GM19463 (cell line): ENCODE results near the gene GPR155.
"Not testable (repeated sequence)": the region's sequence is repeated elsewhere in the genome, so short reads cannot be mapped to it uniquely, and the experiment has no call there.

Experiments
- ATAC-seq: cut with Tn5 transposase; IDR thresholded peaks from one replicate; pipeline ENCODE4 v1.9.1; 2021; ENCODE audit warnings: mild to moderate bottlenecking, moderate library complexity; ENCODE audit not compliant: unreplicated experiment

The GPR155 gene

DNA sequence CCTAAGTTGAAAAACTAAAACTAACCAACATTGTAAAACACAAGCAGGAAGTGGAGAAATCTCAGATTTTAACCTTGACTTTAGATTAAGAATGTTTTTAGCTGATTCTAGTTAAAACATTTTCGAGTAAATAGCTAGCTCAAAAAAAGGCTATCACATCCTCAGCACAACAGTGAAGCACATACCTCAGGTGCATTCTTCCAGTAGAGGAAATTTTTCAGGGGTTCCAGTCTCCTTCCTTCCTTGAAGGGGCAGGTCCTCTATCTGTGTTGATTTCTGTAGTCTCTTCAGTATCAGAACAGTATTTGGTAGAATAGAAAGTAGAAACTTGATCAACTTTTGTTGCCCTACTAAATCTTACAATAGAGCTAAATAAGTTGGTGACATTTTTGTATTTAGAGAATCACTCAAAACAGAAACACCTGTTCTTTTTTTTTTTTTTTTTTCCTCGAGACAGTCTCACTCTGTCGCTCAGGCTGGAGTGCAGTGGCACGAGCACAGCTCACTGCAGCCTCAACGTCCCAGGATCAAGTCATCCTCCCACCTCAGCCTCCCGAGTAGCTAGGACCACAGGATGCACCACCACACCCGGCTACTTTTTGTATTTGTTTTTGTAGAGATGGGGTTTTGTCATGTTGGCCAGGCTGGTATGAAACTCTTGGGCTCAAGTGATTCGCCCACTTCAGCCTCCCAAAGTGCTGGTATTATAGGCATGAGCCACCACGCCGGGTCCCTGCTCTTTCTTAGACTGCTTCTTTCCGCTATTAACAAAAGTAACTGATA, 6.9 kb upstream of the GPR155 start:
- ATAC-seq = peak; percentile 27

DNA sequence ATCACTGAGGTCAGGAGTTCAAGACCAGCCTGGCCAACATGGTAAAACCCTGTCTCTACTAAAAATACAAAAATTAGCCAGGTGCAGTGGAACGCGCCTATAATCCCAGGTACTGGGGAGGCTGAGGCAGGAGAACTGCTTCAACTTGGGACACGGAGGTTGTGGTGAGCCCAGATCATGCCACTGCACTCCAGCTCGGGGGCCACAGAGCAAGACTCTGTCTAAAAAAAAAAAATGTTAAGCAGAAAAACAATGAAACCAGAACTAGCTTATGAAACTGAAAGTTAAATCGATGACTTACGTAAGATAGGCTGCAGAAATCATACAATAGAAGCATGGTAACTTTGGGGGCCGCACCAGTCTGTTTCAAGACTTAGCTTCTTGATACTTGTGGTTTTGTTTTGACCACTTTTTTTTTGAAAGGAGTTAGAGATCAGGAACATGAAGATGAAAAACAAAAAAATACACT, 6.2 kb upstream of the GPR155 start:
- peak; percentile 95 for ATAC-seq

DNA sequence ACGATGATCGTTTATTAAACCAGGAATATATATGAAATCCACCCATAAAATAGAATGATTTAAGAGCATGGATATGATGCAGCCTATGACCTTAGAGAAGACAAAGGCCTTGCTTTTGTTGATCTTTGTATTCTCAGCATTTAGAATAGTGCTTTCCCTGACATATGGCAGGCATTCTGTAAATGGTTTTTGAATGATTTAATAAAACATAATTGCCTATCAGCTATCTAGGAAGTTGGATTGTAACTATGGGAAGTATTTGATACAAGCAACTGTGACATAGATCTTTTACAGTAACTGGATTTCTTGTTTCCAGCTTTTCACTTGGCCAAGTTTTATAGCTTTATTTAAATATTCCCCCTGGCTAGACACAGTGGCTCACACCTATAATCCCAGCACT, 5.1 kb upstream of the GPR155 start:
- ATAC-seq = no peak

DNA sequence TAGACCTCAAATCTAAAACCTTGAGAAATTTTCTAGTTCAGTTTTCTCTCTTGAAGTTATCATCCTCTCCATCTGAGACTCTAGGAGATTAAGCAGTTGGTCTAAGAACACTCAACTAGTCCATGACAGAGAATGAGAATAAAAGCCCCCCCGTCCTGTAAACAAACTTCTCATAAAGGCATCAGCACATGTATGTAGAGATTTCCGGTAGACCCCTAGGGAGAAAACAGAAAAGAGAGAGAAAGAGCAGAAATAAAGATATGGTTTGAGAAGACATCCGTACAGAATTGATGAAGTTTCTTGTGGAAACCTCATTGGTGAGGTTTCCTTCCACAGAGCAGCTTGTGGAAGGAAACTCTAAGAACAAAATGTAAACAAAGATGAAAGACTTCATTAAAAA, 3.2 kb upstream of the GPR155 start:
- ATAC-seq = no peak

DNA sequence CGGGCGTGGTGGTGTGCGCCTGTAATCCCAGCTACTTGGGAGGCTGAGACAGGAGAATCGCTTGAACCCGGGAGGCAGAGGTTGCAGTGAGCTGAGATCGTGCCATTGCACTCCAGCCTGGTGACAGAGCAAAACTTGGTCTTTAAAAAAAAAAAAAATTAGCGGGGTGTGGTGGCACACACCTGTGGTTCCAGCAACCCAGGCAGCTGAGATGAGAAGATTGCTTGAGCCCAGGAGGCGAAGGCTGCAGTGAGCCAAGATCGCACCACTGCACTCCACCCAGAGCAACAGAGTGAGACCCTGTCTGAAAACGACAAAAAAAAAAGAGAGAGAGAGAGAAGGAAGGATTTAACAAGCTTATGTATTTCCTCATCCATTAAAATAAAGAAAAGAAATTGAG, 2.7 kb upstream of the GPR155 start:
- ATAC-seq = not testable (repeated sequence)

DNA sequence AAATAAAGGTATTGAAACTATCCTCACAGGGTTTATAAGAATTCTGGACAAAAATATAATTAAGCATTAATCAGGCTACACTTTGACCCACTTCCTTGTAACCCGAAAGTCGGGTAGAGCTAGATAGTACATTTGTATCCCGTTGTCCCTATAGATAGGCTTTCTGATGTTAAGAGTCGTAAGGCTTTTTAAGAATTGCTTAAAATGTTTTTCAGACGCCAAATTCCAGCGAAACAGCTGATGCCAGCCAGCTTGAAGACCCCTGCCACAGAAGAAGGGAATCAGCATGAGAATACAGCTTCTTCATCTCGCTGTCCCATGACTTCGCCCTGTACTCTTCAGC, 962 bp upstream of the GPR155 start:
- no peak for ATAC-seq

DNA sequence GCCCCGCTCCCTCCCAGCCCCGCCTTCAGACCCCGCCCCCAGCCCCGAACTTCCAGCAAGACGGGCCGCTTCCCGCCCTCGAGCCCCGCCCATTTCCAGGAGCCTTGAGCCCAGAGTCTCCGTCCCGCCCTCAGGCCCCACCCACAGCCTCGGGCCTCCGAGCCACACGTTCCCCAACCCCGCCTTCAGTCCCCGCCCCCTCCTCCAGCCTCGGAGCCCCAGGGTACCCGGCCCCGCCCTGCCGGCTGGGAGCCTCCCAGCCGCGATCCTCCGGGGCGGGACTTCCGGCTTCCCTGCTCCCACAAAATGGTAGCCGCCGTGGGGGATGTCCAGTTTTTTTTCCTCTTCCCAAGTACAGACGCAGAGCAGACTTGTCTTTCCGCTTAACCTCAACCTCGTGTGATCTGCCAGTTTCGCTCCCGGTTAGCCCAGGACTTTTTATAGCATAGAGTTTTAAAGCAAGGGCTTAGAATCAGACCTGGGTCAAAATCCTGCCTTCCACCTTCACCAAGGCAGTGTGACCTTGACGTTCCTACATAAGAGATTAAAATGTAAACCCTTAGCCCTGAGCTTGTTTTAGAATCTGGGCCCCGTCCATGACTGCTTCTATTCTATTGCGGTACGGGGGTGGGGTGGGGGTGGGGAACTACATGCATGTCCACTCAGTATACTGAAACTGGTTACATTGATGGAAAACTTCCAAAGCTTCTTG, 435 bp upstream of the GPR155 start:
- ATAC-seq = peak; percentile 89

DNA sequence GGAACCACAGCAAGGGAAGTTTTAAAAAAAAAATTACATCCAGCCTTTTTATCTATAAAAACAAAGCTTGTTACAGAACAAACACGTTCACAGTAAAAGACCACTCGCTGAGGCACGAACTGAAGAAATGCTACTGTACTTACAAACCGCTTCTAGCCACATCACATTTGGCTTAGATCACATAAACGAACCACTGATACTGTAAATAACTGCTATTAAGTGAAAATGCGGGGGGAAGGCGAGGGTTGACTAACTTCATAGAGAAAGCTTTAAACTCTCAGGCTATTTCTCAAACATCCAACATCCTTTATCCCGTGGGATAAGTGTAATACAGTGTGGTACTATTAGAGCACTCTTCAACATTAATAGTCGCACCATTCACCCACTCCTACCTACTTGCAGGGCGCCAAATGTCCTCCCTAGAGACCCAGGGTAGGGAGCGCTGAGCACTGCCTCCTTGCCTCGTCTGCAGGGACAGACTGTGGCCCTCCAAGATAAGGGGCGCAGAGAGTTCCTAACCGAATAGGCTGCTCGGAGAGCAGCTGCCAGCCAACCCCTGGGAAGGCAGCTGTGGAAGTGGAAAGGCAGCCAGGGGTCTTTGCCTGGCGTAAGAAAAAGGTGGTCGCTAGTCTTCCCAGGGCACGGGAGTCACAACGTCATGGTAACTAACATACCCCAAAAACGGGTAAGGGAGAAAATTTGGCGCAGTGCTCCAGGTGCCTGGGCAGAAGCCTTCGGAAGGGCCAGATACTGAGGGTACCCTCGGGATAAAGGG, 854 bp downstream of the GPR155 start:
- peak; percentile 25 for ATAC-seq

DNA sequence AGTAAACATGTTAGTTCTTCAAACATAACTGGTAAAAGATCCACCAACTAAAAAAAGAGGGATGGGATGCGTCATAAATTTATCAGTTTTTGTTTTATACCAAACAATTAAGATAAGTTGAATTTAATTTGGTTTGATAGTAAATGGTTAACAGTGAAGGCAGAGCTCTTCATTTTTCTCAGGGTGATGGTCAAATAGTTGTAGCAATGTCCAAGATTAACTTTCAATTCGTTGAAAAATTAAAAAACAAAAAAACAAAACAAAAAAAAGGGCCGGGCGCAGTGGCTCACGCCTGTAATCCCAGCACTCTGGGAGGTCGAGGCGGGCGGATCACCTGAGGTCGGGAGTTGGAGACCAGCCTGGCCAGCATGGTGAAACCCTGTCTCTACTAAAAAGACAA, 1.8 kb downstream of the GPR155 start:
- not testable (repeated sequence) for ATAC-seq

DNA sequence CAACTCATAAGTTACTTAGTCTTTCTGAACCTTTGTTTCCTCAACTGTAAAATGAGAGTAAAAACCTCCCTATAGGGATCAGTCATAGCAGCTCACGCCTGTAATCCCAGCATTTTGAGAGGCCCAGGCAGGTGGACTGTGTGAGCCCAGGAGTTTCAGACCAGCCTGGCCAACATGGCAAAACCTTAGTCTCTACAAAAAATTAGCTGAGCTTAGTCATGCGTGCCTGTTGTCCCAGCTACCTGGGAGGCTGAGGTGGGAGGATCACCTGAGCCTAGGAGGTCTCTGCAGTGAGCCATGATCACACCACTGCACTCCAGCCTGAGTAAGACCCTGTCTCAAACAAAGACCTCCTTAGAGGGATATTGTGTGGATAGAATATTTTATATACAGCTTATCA, 2.3 kb downstream of the GPR155 start:
- ATAC-seq = no peak

DNA sequence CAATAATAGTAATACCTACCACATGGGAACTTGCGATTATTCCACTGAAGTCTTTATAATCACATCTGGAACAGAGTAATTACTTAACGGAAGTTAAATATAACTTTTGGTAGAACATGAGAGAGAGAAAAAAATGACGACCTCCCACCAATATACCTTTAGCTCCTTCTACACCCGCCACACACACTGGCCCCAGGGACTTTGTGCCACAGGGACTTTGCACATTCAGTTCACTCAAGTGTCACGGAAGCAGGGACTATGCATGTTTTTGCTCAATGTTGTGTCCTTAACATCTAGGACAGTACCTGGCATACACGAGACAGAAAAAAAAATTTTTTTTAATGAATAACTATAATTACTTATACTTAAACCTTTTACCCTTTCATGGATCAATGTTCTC, 4.0 kb downstream of the GPR155 start:
- ATAC-seq = no peak

DNA sequence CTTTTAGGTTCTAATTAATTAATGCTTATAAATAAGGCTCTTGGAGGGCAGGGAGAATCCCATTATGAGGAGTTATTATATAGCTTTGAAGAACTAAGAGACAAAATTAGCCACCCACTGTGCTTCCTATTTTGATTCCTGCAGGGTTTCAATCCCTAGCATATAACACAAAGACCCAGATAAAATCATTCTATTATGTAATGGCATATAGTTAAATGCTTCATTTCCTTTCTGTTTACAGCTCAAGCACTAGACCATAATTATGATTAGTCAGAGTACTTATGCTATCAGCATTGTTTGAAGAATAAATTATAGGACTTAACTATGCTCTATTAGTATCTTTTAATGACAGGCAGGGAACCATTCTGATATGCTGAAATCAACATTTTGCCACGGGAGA, 9.1 kb downstream of the GPR155 start:
- no peak for ATAC-seq

DNA sequence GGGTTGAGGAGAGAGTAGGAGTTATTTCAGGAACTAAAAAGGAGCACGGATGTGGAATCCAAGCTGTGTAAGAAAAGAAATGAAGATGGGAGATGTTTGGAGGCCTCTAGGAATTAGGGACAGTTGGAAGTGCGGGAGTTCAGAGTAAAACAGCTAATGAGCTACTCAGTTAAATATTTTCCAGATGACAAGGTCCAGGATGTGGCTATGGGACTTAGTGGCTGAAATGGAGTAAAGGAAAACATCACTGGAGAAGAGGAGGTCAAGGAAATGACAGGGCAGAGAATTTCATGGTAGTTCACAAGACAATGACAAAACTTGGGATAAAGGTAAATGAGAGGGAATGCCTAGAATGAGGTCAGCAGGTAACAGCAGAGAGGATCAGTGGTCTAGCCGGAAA, 13.0 kb downstream of the GPR155 start:
- no peak for ATAC-seq

DNA sequence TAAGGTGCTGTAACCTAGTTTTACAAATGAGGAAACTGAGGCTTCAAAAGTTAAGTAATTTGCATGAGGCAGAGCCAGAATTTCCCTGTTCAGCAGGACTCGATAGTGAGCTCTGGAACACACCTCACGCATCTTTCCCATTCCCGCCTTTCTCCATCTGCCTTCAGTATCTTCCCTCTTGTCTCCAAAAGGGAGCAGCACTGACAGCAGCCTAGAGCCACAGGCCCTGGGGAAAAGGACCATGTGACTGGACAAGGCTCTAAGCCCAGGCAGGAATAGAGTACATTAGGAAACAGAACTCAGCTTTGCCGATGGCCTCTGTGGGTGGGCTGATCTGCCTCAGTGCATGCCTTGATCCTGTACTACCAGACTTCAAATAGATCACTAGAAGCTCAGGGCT, 21.5 kb downstream of the GPR155 start:
- no peak for ATAC-seq

DNA sequence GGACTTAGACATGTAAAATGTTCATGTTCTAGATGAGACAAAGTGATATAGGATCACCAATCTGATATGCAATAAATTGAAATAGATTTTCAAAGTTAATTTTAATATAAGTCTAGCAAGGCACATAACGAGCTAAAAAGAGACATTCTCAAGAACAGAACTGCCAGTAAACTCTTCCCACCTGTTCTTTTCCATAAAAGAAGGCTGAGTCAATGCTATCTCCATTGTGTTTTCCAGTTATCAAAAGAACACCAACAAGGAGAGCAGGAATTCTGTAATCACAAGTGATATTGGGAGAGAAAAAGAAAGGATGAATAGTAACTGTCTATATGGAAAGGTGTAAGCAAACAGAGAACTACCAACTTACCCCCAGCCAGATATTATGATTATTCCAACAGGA, 25.6 kb downstream of the GPR155 start:
- ATAC-seq = no peak

DNA sequence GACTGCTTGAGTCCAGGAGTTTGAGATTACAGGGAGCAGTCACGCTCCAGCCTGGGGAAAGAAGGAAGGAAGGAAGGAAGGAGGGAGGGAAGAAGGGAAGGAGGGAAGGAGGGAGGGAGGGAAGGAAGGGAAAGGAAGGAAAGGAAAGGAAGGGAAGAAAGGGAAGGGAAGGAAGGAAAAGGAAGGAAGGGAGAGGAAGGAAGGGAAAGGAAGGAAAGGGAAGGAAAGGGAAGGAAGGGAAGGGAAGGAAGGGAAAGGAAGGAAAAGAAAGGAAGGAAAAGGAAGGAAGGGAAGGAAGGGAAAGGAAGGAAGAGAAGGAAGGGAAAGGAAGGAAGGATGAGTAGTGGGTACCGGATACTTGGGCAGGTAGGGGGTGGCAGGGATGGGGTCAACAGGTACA, 32.3 kb downstream of the GPR155 start:
- no peak for ATAC-seq

DNA sequence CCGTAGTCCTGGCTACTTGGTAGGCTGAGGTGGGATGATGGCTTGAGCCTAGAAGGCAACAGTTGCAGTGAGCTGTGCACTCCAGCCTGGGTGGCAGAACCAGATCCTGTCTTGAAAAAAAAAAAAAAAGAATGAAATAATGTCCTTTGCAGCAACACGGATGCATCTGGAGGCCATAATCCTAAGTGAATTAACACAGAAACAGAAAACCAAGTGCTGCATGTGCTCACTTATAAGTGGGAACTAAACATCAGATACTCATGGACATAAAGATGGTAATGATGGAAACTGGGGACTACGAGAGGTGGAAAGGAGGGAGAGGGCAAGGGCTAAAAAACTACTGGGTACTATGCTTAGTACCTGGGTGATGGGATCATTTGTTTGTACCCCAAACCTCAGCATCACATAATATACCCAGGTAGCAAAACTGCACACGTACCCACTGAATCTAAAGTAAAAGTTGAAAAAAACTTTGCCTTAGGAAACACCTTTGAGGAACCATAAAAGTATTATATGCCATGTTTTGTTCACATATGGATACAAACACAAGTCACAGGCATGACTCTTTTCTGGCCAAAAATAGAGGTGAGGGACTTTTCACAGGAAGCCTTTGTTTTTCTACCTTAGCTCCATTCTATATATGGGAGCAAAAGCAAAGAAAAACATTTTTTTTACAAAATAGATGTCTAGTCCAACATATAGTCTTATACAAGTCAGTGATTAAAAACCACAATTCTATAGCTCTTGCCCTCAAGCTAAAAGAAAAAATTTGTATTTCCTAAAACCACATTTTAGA, 36.6 kb downstream of the GPR155 start:
- no peak for ATAC-seq

DNA sequence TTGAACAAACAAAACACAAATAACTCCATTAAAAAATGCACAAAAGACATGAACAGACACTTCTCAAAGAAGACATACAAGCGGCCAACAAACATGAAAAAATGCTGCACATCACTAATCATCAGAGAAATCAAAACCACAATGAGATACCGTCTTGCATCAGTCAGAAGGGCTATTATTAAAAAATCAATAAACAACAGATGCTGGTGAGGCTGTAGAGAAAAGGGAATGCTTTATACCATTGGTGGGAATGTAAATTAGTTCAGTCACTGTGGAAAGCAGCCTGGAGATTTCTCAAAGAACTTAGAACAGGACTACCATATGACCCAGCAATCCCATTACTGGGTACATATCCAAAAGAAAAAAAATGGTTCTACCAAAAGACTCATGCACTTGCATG, 37.8 kb downstream of the GPR155 start:
- no peak for ATAC-seq

DNA sequence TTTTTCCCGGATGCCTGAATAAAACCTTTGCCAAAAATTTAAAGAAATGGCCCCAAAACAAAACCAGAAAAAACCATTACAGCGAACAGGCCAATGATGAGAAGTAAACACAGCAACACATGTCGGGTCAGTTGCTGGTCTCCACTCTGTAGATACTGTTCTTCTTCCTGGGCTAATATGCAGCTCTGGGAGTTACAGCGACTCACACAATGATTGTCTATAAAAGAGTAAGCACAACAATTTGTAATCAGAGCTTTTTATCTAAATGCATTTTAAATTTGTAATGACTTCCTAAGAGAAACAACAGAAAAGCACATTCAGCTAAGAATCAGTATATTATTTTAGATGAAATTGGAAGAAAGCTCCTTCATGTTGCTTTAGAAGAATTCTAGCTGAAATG, 40.3 kb downstream of the GPR155 start:
- ATAC-seq = no peak

DNA sequence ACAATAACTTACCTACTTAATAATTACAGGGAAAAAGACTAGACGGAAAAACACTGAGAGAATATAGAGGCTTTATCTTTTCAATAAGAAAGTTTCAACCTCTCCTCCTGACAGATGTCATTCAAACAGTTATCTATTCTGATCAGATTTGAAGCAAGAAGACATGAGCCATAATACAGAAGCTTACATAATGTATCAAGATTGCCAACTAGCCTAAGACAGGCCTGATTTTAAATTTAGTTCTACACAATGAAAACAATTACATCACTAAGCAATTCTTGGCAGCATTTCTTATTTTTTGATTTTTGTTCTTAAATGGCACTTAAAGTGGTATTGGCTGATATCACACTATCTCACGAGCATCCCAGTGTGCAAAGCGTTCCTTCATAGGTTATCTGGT, 41.6 kb downstream of the GPR155 start:
- no peak for ATAC-seq

DNA sequence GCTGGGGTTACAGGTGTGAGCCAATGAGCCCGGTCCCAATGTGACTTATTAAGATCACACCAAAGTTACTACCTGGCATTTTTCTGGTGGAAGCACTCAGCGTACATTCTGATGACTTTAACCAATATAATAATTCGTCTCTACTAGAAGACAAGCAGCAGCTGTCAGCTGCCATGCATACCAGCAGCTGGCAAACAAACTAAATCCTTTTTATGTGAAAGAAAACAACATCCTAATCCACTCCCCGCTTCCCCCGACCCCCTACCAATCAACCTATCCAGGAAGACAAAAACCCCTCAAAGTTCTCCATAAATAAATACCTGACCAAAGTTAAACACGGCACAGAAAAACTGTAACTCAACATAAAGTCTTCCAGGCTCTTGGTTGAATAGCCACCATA, 42.1 kb downstream of the GPR155 start:
- no peak for ATAC-seq
